Astrocyte of the spinal cord (primary cell): ENCODE data around the gene SEC16B.
A peak's percentile ranks its signal among the peaks of the same experiment; 100 is the strongest.

Experiments
- DNase-seq: peaks from one replicate; pipeline ENCODE4 v3.0.0; 2011; ENCODE audit warnings: low read depth, low spot score
- H3K4me3 ChIP-seq: 2 replicates; pipeline ENCODE4 v1.5.1; 2011; ENCODE audit warnings: low read depth, mild to moderate bottlenecking, low read length, moderate library complexity
- CTCF ChIP-seq: IDR thresholded peaks from 2 replicates; pipeline ENCODE4 v1.5.1; 2012; ENCODE audit warnings: low read depth, mild to moderate bottlenecking, low read length, inconsistent platforms
- in situ Hi-C: cut with HindIII; loops from 2 replicates; pipeline ENCODE4 v1.10.0; 2017; ENCODE audit warnings: low sequenced_read_pairs

SEC16B gene

GRCh38 chr1:177969109-177969508, 749 bp downstream of the SEC16B start:
- in situ Hi-C loops = no loop called here
- no peak for TF ChIP-seq CTCF
- DNase-seq = no peak
- H3K4me3 ChIP-seq = no peak overlapping the region

GRCh38 chr1:177966199-177966598, 3.7 kb downstream of the SEC16B start:
- in situ Hi-C loops = no loop called here
- no peak for TF ChIP-seq CTCF
- no peak for DNase-seq
- no peak overlapping the region for H3K4me3 ChIP-seq

- in situ Hi-C loops = no loop called here
- TF ChIP-seq CTCF = no peak
- no peak for DNase-seq
- H3K4me3 ChIP-seq = no peak overlapping the region
These were observed 4.6 kb downstream of the SEC16B start for GRCh38 chr1:177965293-177965692.

GRCh38 chr1:177964336-177964735, 5.5 kb downstream of the SEC16B start:
- DNase-seq = no peak
- in situ Hi-C loops = no loop called here
- H3K4me3 ChIP-seq = no peak overlapping the region
- TF ChIP-seq CTCF = no peak

- DNase-seq = no peak
- no peak overlapping the region for H3K4me3 ChIP-seq
- in situ Hi-C loops = no loop called here
- TF ChIP-seq CTCF = no peak
These were observed 8.8 kb downstream of the SEC16B start for GRCh38 chr1:177960939-177961622.

- peak; percentile 48 for TF ChIP-seq CTCF
- in situ Hi-C loops = no loop called here
- H3K4me3 ChIP-seq = no peak overlapping the region
- DNase-seq = peak; percentile 48
These were observed 9.9 kb downstream of the SEC16B start for GRCh38 chr1:177959811-177960515.
